HG03521 (cell line): ENCODE results near the gene PKNOX2.

Experiments
- ATAC-seq: cut with Tn5 transposase; IDR thresholded peaks from one replicate; pipeline ENCODE4 v1.9.1; 2021; ENCODE audit warnings: mild to moderate bottlenecking, moderate library complexity; ENCODE audit not compliant: unreplicated experiment

PKNOX2 gene

GRCh38 chr11:125398475-125398874 is 233.9 kb downstream of the PKNOX2 start:
- no peak for ATAC-seq

- no peak for ATAC-seq
Measured at GRCh38 chr11:125398994-125399640, 234.6 kb downstream of the PKNOX2 start.

- no peak for ATAC-seq
Measured at GRCh38 chr11:125399945-125400344, 235.4 kb downstream of the PKNOX2 start.

GRCh38 chr11:125401235-125401634 is 236.7 kb downstream of the PKNOX2 start:
- ATAC-seq, result no peak

GRCh38 chr11:125401746-125402145 is 237.2 kb downstream of the PKNOX2 start:
- ATAC-seq, result no peak

- no peak for ATAC-seq
Measured at GRCh38 chr11:125402435-125402834, 237.9 kb downstream of the PKNOX2 start.

GRCh38 chr11:125404157-125404810 is 239.7 kb downstream of the PKNOX2 start:
- no peak for ATAC-seq

- ATAC-seq, result peak; percentile 71
Measured at GRCh38 chr11:125404811-125405790, 240.6 kb downstream of the PKNOX2 start.

- ATAC-seq, result no peak
Measured at GRCh38 chr11:125407046-125407445, 242.5 kb downstream of the PKNOX2 start.

- no peak for ATAC-seq
Measured at GRCh38 chr11:125408311-125408711, 243.8 kb downstream of the PKNOX2 start.

GRCh38 chr11:125410091-125410490 is 245.5 kb downstream of the PKNOX2 start:
- ATAC-seq, result no peak

- no peak for ATAC-seq
Measured at GRCh38 chr11:125412177-125412496, 247.6 kb downstream of the PKNOX2 start.

GRCh38 chr11:125412509-125412908 is 248.0 kb downstream of the PKNOX2 start:
- no peak for ATAC-seq

- ATAC-seq, result no peak
Measured at GRCh38 chr11:125413226-125413625, 248.7 kb downstream of the PKNOX2 start.

GRCh38 chr11:125414121-125414520 is 249.6 kb downstream of the PKNOX2 start:
- ATAC-seq, result no peak

GRCh38 chr11:125416981-125417935 is 252.7 kb downstream of the PKNOX2 start:
- no peak for ATAC-seq

- no peak for ATAC-seq
Measured at GRCh38 chr11:125418396-125418795, 253.8 kb downstream of the PKNOX2 start.

GRCh38 chr11:125422681-125423080 is 258.1 kb downstream of the PKNOX2 start:
- ATAC-seq, result no peak

GRCh38 chr11:125423247-125423849 is 258.8 kb downstream of the PKNOX2 start:
- ATAC-seq, result no peak

- ATAC-seq, result no peak
Measured at GRCh38 chr11:125425601-125426000, 261.1 kb downstream of the PKNOX2 start.
